Esophagus squamous epithelium (tissue), 4 donors: Measurements from ENCODE around the gene PEX14.

Experiments used
- POLR2A ChIP-seq, 4 donors: fragments of 450-650 bp; IDR thresholded peaks; one replicate each; pipeline ENCODE4 v1.6.1; 2017; ENCODE audit warnings: antibody characterized with exemption in 4 of 4, mild to moderate bottlenecking in 4 of 4, moderate library complexity in 3 of 4
- TF ChIP-seq, protein P1 (sequence below), 6 experiments: fragments of 450-650 bp in 4 of 6; fragments of 200-600 bp in 2 of 6; sonication (generic) in 2 of 6; IDR thresholded peaks; one replicate each; pipeline ENCODE4 v1.5.1; 2016 to 2019; ENCODE audit warnings: antibody characterized with exemption in 6 of 6, mild to moderate bottlenecking in 4 of 6, moderate library complexity in 4 of 6

DNA sequence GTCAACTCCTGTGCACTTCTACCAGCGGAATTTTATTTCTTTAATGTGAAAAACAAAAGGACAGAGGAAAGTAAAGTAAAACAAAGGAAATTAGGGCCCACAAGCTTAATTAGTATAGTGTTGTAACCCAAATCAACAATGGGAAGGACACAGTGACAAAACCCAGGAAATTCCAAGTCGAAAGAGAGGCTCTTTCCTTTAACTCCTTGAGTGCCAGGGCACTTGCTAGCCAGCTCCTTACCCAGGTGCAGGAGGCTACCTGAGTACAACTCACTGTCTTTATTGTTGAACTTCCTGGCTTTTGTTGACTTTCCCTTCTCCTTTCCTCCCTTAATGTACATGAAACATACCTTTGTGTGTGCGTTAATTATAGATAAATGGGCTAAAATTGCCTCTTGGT lies 55.0 kb downstream of the PEX14 start:
- TF ChIP-seq, protein P1, sequence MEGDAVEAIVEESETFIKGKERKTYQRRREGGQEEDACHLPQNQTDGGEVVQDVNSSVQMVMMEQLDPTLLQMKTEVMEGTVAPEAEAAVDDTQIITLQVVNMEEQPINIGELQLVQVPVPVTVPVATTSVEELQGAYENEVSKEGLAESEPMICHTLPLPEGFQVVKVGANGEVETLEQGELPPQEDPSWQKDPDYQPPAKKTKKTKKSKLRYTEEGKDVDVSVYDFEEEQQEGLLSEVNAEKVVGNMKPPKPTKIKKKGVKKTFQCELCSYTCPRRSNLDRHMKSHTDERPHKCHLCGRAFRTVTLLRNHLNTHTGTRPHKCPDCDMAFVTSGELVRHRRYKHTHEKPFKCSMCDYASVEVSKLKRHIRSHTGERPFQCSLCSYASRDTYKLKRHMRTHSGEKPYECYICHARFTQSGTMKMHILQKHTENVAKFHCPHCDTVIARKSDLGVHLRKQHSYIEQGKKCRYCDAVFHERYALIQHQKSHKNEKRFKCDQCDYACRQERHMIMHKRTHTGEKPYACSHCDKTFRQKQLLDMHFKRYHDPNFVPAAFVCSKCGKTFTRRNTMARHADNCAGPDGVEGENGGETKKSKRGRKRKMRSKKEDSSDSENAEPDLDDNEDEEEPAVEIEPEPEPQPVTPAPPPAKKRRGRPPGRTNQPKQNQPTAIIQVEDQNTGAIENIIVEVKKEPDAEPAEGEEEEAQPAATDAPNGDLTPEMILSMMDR (IDR thresholded peaks at IDR 0.05) = no peak
- no peak for TF ChIP-seq POLR2A (IDR thresholded peaks at IDR 0.05)
